Caco-2 (cell line): ENCODE data around the gene CNMD. TPM values are rescaled to one million over a fixed set of nuclear protein-coding genes. Genes with fewer than 3 reads are reported as not detected.
"Not testable (repeated sequence)": the region's sequence is repeated elsewhere in the genome, so short reads cannot be mapped to it uniquely, and the experiment has no call there.

Experiments
- BruUV-seq: library from RNA; stranded (reverse); fragments of 400-500 nt; replicated peaks from 2 replicates; lab custom pipeline; 2021; lab: Mats Ljungman, UMichigan
- CTCF ChIA-PET: fragments of 300-600 bp; sonication (Branson Sonifier 250); formaldehyde crosslinking; loops from one replicate; lab custom pipeline; 2022; ENCODE audit warnings: antibody characterized with exemption; lab: Charles Lee
- POLR2A ChIA-PET: fragments of 300-600 bp; sonication (Branson Sonifier 250); formaldehyde crosslinking; loops from one replicate; lab custom pipeline; 2022; ENCODE audit warnings: antibody characterized with exemption; lab: Charles Lee
- DNase-seq, 2 experiments: peaks; one replicate each; pipeline versions ENCODE4 v3.0.0 to v3.0.0-alpha.2; 2020 to 2022
- H3K27me3 ChIP-seq: replicated peaks from 2 replicates; pipeline ENCODE4 v1.6.0; 2011; ENCODE audit warnings: low read length; ENCODE audit not compliant: control insufficient read depth, insufficient read depth
- H3K36me3 ChIP-seq: 2 replicates; pipeline ENCODE4 v1.5.1; 2011; ENCODE audit warnings: low read length; ENCODE audit not compliant: control insufficient read depth, insufficient read depth
- H3K4me1 ChIP-seq: fragments of 250-450 bp; sonication (Bioruptor Pico); 2 replicates; pipeline ENCODE4 v1.5.1; 2020; ENCODE audit warnings: mild to moderate bottlenecking
- H3K4me3 ChIP-seq: 2 replicates; pipeline ENCODE4 v1.5.1; 2011; ENCODE audit warnings: low read depth, mild to moderate bottlenecking, control low read depth, low read length
- H3K9me3 ChIP-seq: fragments of 250-450 bp; sonication (Bioruptor Pico); 2 replicates; pipeline ENCODE4 v1.5.1; 2020; ENCODE audit warnings: mild to moderate bottlenecking, moderate library complexity
- H3K27ac Mint-ChIP-seq: one replicate; pipeline ENCODE4 v1.8.0; 2022; ENCODE audit warnings: mixed read lengths; ENCODE audit not compliant: unreplicated experiment
- H3K27me3 Mint-ChIP-seq: one replicate; pipeline ENCODE4 v1.8.0; 2022; ENCODE audit warnings: mixed read lengths; ENCODE audit not compliant: insufficient read depth, unreplicated experiment
- H3K36me3 Mint-ChIP-seq: one replicate; pipeline ENCODE4 v1.8.0; 2022; ENCODE audit warnings: mild to moderate bottlenecking, mixed read lengths; ENCODE audit not compliant: insufficient read depth, unreplicated experiment
- H3K4me1 Mint-ChIP-seq: one replicate; pipeline ENCODE4 v1.8.0; 2022; ENCODE audit warnings: low read depth, mixed read lengths; ENCODE audit not compliant: unreplicated experiment
- H3K4me3 Mint-ChIP-seq: one replicate; pipeline ENCODE4 v1.8.0; 2022; ENCODE audit warnings: mild to moderate bottlenecking, moderate library complexity, mixed read lengths; ENCODE audit not compliant: unreplicated experiment
- H3K9me3 Mint-ChIP-seq: one replicate; pipeline ENCODE4 v1.8.0; 2022; ENCODE audit warnings: mixed read lengths; ENCODE audit not compliant: unreplicated experiment
- CTCF ChIP-seq, 2 experiments: fragments of 200-600 bp in 1 of 2; IDR thresholded peaks; 1 replicate in 1 of 2; 2 replicates in 1 of 2; pipeline versions ENCODE4 v1.5.1 to v1.8.0; 2011 to 2022; ENCODE audit warnings: antibody characterized with exemption in 1 of 2, control low read depth in 1 of 2, inconsistent platforms in 1 of 2, low read depth in 1 of 2, low read length in 1 of 2, mild to moderate bottlenecking in 1 of 2, moderate library complexity in 1 of 2; ENCODE audit not compliant: insufficient read depth in 1 of 2, severe bottlenecking in 1 of 2, unreplicated experiment in 1 of 2
- intact Hi-C: fragments of 100-400 bp; cut with micrococcal nuclease; formaldehyde crosslinking; loops from one replicate; pipeline ENCODE4 v1.10.0; 2022; ENCODE audit not compliant: unreplicated experiment
- total RNA-seq: library from RNA; stranded (reverse); gene quantifications from 2 replicates; pipeline ENCODE4 v1.2.3, GENCODE V29; 2022

CNMD gene
- total RNA-seq, 1 experiment from 2014 or later: not detected

GRCh38 chr13:52725302-52725701 lies 14.3 kb downstream of the CNMD start:
- intact Hi-C loops: loop anchor here (5.0 kb wide), 1 partner anchor 82 kb away; no protein-coding TSS in a partner anchor
- ChIA-PET CTCF (no interaction called here), POLR2A (interaction anchor here (0.6 kb wide), 1 partner anchor 73 kb away, joined by 7 read pairs; the partner anchor contains the start of gene SUGT1)
- no peaks in the 10 kb centered on the region; the same call in 1 of the 2 replicates for H3K27me3 ChIP-seq
- DNase-seq: no peak
- H3K36me3 ChIP-seq: no peaks in the 10 kb centered on the region
- H3K4me1 ChIP-seq: no peaks in the 10 kb centered on the region
- H3K36me3 Mint-ChIP-seq: no peaks in the 10 kb centered on the region
- no peaks in the 10 kb centered on the region for H3K4me1 Mint-ChIP-seq
- H3K4me3 Mint-ChIP-seq: no peak overlapping the region
- peaks cover 4% of the 10 kb centered on the region for H3K27me3 Mint-ChIP-seq
- H3K9me3 Mint-ChIP-seq: peaks cover under 1% of the 10 kb centered on the region
- BruUV-seq: no TSS peak
- H3K9me3 ChIP-seq: no peaks in the 10 kb centered on the region
- TF ChIP-seq CTCF (IDR thresholded peaks at IDR 0.05; ENCODE audit: insufficient read depth in 1 of 2, low read depth in 1 of 2, low read length in 1 of 2, severe bottlenecking in 1 of 2, unreplicated experiment in 1 of 2): no peak
- no peak overlapping the region for H3K4me3 ChIP-seq
- no peak overlapping the region for H3K27ac Mint-ChIP-seq

GRCh38 chr13:52723181-52723580 lies 16.4 kb downstream of the CNMD start:
- no peak for TF ChIP-seq CTCF (IDR thresholded peaks at IDR 0.05; ENCODE audit: insufficient read depth in 1 of 2, low read depth in 1 of 2, low read length in 1 of 2, severe bottlenecking in 1 of 2, unreplicated experiment in 1 of 2)
- ChIA-PET CTCF (no interaction called here), POLR2A (no interaction called here)
- Histone ChIP-seq H3K9me3 (no peaks in the 10 kb centered on the region; the same call in 1 of the 2 replicates), H3K4me1 (no peaks in the 10 kb centered on the region), H3K4me3 (no peak overlapping the region), H3K36me3 (no peaks in the 10 kb centered on the region), H3K27me3 (no peaks in the 10 kb centered on the region; the same call in 1 of the 2 replicates)
- Mint-ChIP-seq H3K36me3 (no peaks in the 10 kb centered on the region), H3K27ac (no peak overlapping the region), H3K4me1 (no peaks in the 10 kb centered on the region), H3K27me3 (peaks cover 16% of the 10 kb centered on the region), H3K9me3 (peaks cover 22% of the 10 kb centered on the region), H3K4me3 (no peak overlapping the region)
- no peak for DNase-seq
- intact Hi-C loops: no loop called here
- BruUV-seq: no TSS peak

GRCh38 chr13:52721356-52721755 lies 18.3 kb downstream of the CNMD start:
- H3K9me3 Mint-ChIP-seq: peaks cover 27% of the 10 kb centered on the region
- H3K4me3 ChIP-seq, H3K36me3 ChIP-seq, POLR2A ChIA-PET, H3K36me3 Mint-ChIP-seq, BruUV-seq, H3K27ac Mint-ChIP-seq, intact Hi-C loops, H3K4me1 Mint-ChIP-seq, H3K9me3 ChIP-seq, H3K4me3 Mint-ChIP-seq, DNase-seq, H3K4me1 ChIP-seq, CTCF ChIA-PET, H3K27me3 ChIP-seq: not testable (repeated sequence)
- H3K27me3 Mint-ChIP-seq: peaks cover 17% of the 10 kb centered on the region

- peak in 1 of 2 experiments; percentile 5 for DNase-seq
- POLR2A ChIA-PET, CTCF ChIA-PET, H3K9me3 ChIP-seq, H3K36me3 ChIP-seq, H3K4me3 Mint-ChIP-seq, H3K27ac Mint-ChIP-seq, H3K4me1 Mint-ChIP-seq, intact Hi-C loops, BruUV-seq, H3K27me3 ChIP-seq, H3K4me1 ChIP-seq, H3K36me3 Mint-ChIP-seq, H3K4me3 ChIP-seq: not testable (repeated sequence)
- H3K27me3 Mint-ChIP-seq: peaks cover 21% of the 10 kb centered on the region
- H3K9me3 Mint-ChIP-seq: peaks cover 27% of the 10 kb centered on the region
Observed at GRCh38 chr13:52720904-52721303, 18.7 kb downstream of the CNMD start.
